Hypothalamus (tissue), 51 donors: Measurements from ENCODE around the gene LRRK2.
"Not testable (repeated sequence)": the region's sequence is repeated elsewhere in the genome, so short reads cannot be mapped to it uniquely, and the experiment has no call there.

ENCODE experiments used
- DNase-seq, 51 donors: peaks; one replicate each; lab custom pipeline; 2025; lab: John Stamatoyannopoulos, UW

Gene LRRK2

GRCh38 chr12:40211186-40211585 is 13.6 kb upstream of the LRRK2 start:
- not testable (repeated sequence) for DNase-seq

GRCh38 chr12:40212566-40212965 is 12.2 kb upstream of the LRRK2 start:
- no peak for DNase-seq

GRCh38 chr12:40215982-40216381 is 8.8 kb upstream of the LRRK2 start:
- DNase-seq, result no peak

GRCh38 chr12:40216516-40217288 is 8.1 kb upstream of the LRRK2 start:
- DNase-seq, result no peak

- DNase-seq, result no peak
Measured at GRCh38 chr12:40219760-40220159, 5.0 kb upstream of the LRRK2 start.

- no peak for DNase-seq
Measured at GRCh38 chr12:40222247-40222646, 2.5 kb upstream of the LRRK2 start.

GRCh38 chr12:40223646-40224045 is 1.2 kb upstream of the LRRK2 start:
- DNase-seq, result no peak

GRCh38 chr12:40225337-40225983 is 663 bp downstream of the LRRK2 start:
- DNase-seq, result peak in 1 of 51 donors; percentile 65

GRCh38 chr12:40225984-40226602 is 1.3 kb downstream of the LRRK2 start:
- no peak for DNase-seq

GRCh38 chr12:40226705-40227104 is 1.9 kb downstream of the LRRK2 start:
- DNase-seq, result peak in 8 of 51 donors; percentile 1 to 31 (median 4)

- no peak for DNase-seq
Measured at GRCh38 chr12:40227447-40227846, 2.6 kb downstream of the LRRK2 start.

GRCh38 chr12:40228727-40229126 is 3.9 kb downstream of the LRRK2 start:
- DNase-seq, result no peak

GRCh38 chr12:40229690-40230651 is 5.2 kb downstream of the LRRK2 start:
- no peak for DNase-seq

- DNase-seq, result no peak
Measured at GRCh38 chr12:40232602-40233001, 7.8 kb downstream of the LRRK2 start.

GRCh38 chr12:40233741-40234367 is 9.1 kb downstream of the LRRK2 start:
- DNase-seq, result no peak

- DNase-seq, result no peak
Measured at GRCh38 chr12:40236357-40236850, 11.6 kb downstream of the LRRK2 start.

- no peak for DNase-seq
Measured at GRCh38 chr12:40238266-40238902, 13.6 kb downstream of the LRRK2 start.

GRCh38 chr12:40238979-40239378 is 14.2 kb downstream of the LRRK2 start:
- DNase-seq, result no peak

- DNase-seq, result no peak
Measured at GRCh38 chr12:40240779-40241178, 16.0 kb downstream of the LRRK2 start.
